Neuronal stem cell (in vitro differentiated cells): ENCODE measurements around the gene KBTBD13.
A peak's percentile ranks its signal among the peaks of the same experiment; 100 is the strongest.

Source experiments
- DNase-seq: peaks from one replicate; pipeline ENCODE4 v3.0.0-alpha.2; 2013; ENCODE audit warnings: low spot score
- H2AFZ ChIP-seq: one replicate; pipeline ENCODE4 v1.6.1; 2013; ENCODE audit warnings: mild to moderate bottlenecking, low read length, inconsistent platforms
- H2AK5ac ChIP-seq: 2 replicates; pipeline ENCODE4 v1.6.1; 2013; ENCODE audit warnings: low read depth, mild to moderate bottlenecking, inconsistent platforms, low read length, moderate library complexity, mixed read lengths
- H2BK120ac ChIP-seq: 2 replicates; pipeline ENCODE4 v1.6.1; 2013; ENCODE audit warnings: low read depth, mild to moderate bottlenecking, inconsistent platforms, low read length, moderate library complexity, mixed read lengths
- H2BK12ac ChIP-seq: one replicate; pipeline ENCODE4 v1.6.1; 2013; ENCODE audit warnings: low read length, inconsistent platforms
- H2BK15ac ChIP-seq: 2 replicates; pipeline ENCODE4 v1.6.1; 2013; ENCODE audit warnings: mild to moderate bottlenecking, low read length, inconsistent platforms, mixed read lengths
- H2BK5ac ChIP-seq: one replicate; pipeline ENCODE4 v1.6.1; 2013; ENCODE audit warnings: inconsistent platforms, mild to moderate bottlenecking, low read length, moderate library complexity
- H3K14ac ChIP-seq: one replicate; pipeline ENCODE4 v1.6.1; 2013; ENCODE audit warnings: low read length, inconsistent platforms
- H3K18ac ChIP-seq: 2 replicates; pipeline ENCODE4 v1.6.1; 2013; ENCODE audit warnings: low read length, inconsistent platforms
- H3K23ac ChIP-seq: 2 replicates; pipeline ENCODE4 v1.6.1; 2013; ENCODE audit warnings: low read depth, mild to moderate bottlenecking, mixed read lengths, low read length, inconsistent platforms; ENCODE audit not compliant: poor library complexity
- H3K27ac ChIP-seq: replicated peaks from 3 replicates; pipeline ENCODE4 v1.5.1; 2013; ENCODE audit warnings: low read length, inconsistent platforms
- H3K27me3 ChIP-seq, 3 experiments: 2 replicates each; pipeline ENCODE4 v1.6.1; 2013; ENCODE audit warnings: low read length in 3 of 3, mild to moderate bottlenecking in 2 of 3, inconsistent platforms in 1 of 3, low read depth in 1 of 3, mixed read lengths in 1 of 3, moderate library complexity in 1 of 3; ENCODE audit not compliant: control insufficient read depth in 3 of 3, insufficient read depth in 3 of 3
- H3K36me3 ChIP-seq, 2 donors: replicated peaks in 1 of 2; 2 replicates each; pipeline ENCODE4 v1.6.1; 2013; ENCODE audit warnings: low read length in 2 of 2; ENCODE audit not compliant: control insufficient read depth in 2 of 2, insufficient read depth in 2 of 2
- H3K4ac ChIP-seq: 2 replicates; pipeline ENCODE4 v1.6.1; 2013; ENCODE audit warnings: inconsistent platforms, mild to moderate bottlenecking, low read length, moderate library complexity
- H3K4me1 ChIP-seq, 2 donors: 1 replicate in 1 of 2; 2 replicates in 1 of 2; pipeline ENCODE4 v1.6.1; 2013; ENCODE audit warnings: low read length in 2 of 2, low read depth in 1 of 2; ENCODE audit not compliant: control insufficient read depth in 2 of 2, insufficient read depth in 1 of 2
- H3K4me2 ChIP-seq: one replicate; pipeline ENCODE4 v1.6.1; 2013; ENCODE audit warnings: mild to moderate bottlenecking, low read length, inconsistent platforms; ENCODE audit not compliant: insufficient read depth, poor library complexity, severe bottlenecking
- H3K4me3 ChIP-seq, 2 donors: 2 replicates each; pipeline ENCODE4 v1.5.1; 2013; ENCODE audit warnings: low read length in 2 of 2, mild to moderate bottlenecking in 2 of 2, inconsistent platforms in 1 of 2, moderate library complexity in 1 of 2
- H3K79me1 ChIP-seq: one replicate; pipeline ENCODE4 v1.6.1; 2013; ENCODE audit warnings: low read depth, mild to moderate bottlenecking, inconsistent platforms, low read length, moderate library complexity
- H3K9ac ChIP-seq: one replicate; pipeline ENCODE4 v1.6.1; 2013; ENCODE audit warnings: mild to moderate bottlenecking, low read depth, low read length, inconsistent platforms; ENCODE audit not compliant: poor library complexity
- H3K9me3 ChIP-seq, 2 donors: replicated peaks in 1 of 2; 2 replicates each; pipeline versions ENCODE3 to v1.6.1; 2013; ENCODE audit warnings: low read length in 2 of 2, mild to moderate bottlenecking in 2 of 2, inconsistent platforms in 1 of 2, low read depth in 1 of 2, mixed read lengths in 1 of 2, moderate library complexity in 1 of 2; ENCODE audit not compliant: control insufficient read depth in 2 of 2, insufficient read depth in 1 of 2
- H4K8ac ChIP-seq: one replicate; pipeline ENCODE4 v1.6.1; 2013; ENCODE audit warnings: low read depth, mild to moderate bottlenecking, inconsistent platforms, low read length, moderate library complexity
- H4K91ac ChIP-seq: one replicate; pipeline ENCODE4 v1.6.1; 2013; ENCODE audit warnings: low read length, low read depth, mild to moderate bottlenecking, inconsistent platforms; ENCODE audit not compliant: poor library complexity
- WGBS, 2 donors: extraction: QIAGEN DNeasy Blood & Tissue Kit; methylation state at CpG; one replicate each; pipeline ENCODE4 v1.1.7; 2013; ENCODE audit warnings: missing lambda C conversion rate in 2 of 2, mixed read lengths in 1 of 2; ENCODE audit not compliant: insufficient read length in 2 of 2, insufficient replicate concordance in 1 of 2; ENCODE audit errors: extremely low coverage in 2 of 2; 5-methylcytosine and 5-hydroxymethylcytosine counted together

KBTBD13 gene

GRCh38 chr15:65077981-65078352, 1.4 kb downstream of the KBTBD13 start:
- Histone ChIP-seq H2BK15ac (peak overlapping the region; percentile 84), H2AFZ (no peak overlapping the region), H4K91ac (no peak overlapping the region), H3K14ac (no peak overlapping the region), H3K79me1 (no peaks in the 10 kb centered on the region), H3K36me3 (no peaks in the 10 kb centered on the region), H3K4me3 (no peak overlapping the region), H3K9me3 (peaks cover 2 to 4% of the 10 kb centered on the region in 2 donors), H2BK120ac (peak overlapping the region; percentile 75), H2BK12ac (peak overlapping the region; percentile 92), H2AK5ac (peak overlapping the region; percentile 60), H3K27ac (no peak overlapping the region), H2BK5ac (no peak overlapping the region), H3K4me1 (peaks cover 13 to 21% of the 10 kb centered on the region in 2 donors), H3K9ac (no peak overlapping the region), H3K18ac (peak overlapping the region; percentile 82), H3K4ac (no peak overlapping the region), H4K8ac (peak overlapping the region; percentile 43), H3K23ac (peak overlapping the region; percentile 81), H3K4me2 (no peak overlapping the region), H3K27me3 (peaks cover 0 to 28% (median 0%) of the 10 kb centered on the region in 3 experiments)
- WGBS, 2 donors = no CpG with 5 or more reads among the region's 24 CpGs
- DNase-seq = no peak

- H3K23ac ChIP-seq = no peak overlapping the region
- H2BK12ac ChIP-seq = no peak overlapping the region
- H2BK120ac ChIP-seq = no peak overlapping the region
- H3K36me3 ChIP-seq = no peaks in the 10 kb centered on the region
- no peak overlapping the region for H2BK5ac ChIP-seq
- DNase-seq = no peak
- H2AFZ ChIP-seq = no peak overlapping the region
- H3K4me2 ChIP-seq = no peak overlapping the region
- no peak overlapping the region for H3K4me3 ChIP-seq
- H4K91ac ChIP-seq = no peak overlapping the region
- no peak overlapping the region for H3K9ac ChIP-seq
- WGBS, 2 donors = no CpG with 5 or more reads among the region's 5 CpGs
- H2AK5ac ChIP-seq = no peak overlapping the region
- H3K14ac ChIP-seq = no peak overlapping the region
- no peak overlapping the region for H4K8ac ChIP-seq
- H2BK15ac ChIP-seq = no peak overlapping the region
- H3K27me3 ChIP-seq = peaks cover 0 to 30% (median 1%) of the 10 kb centered on the region in 3 experiments
- peaks cover 0 to 2% of the 10 kb centered on the region in 2 donors for H3K9me3 ChIP-seq
- peaks cover 25 to 34% of the 10 kb centered on the region in 2 donors for H3K4me1 ChIP-seq
- H3K79me1 ChIP-seq = no peaks in the 10 kb centered on the region
- H3K18ac ChIP-seq = no peak overlapping the region
- no peak overlapping the region for H3K4ac ChIP-seq
- no peak overlapping the region for H3K27ac ChIP-seq
These were observed 3.0 kb downstream of the KBTBD13 start for GRCh38 chr15:65079580-65079979.

- Histone ChIP-seq H3K9me3 (peaks cover 0 to 2% of the 10 kb centered on the region in 2 donors), H2BK15ac (no peak overlapping the region), H4K91ac (no peak overlapping the region), H2BK5ac (no peak overlapping the region), H3K36me3 (no peaks in the 10 kb centered on the region), H3K4me1 (peaks cover 34 to 46% of the 10 kb centered on the region in 2 donors), H2BK12ac (no peak overlapping the region), H3K27me3 (peaks cover 0 to 37% (median 7%) of the 10 kb centered on the region in 3 experiments), H2AFZ (peak overlapping the region; percentile 19), H3K14ac (no peak overlapping the region), H3K18ac (no peak overlapping the region), H3K9ac (no peak overlapping the region), H3K79me1 (no peaks in the 10 kb centered on the region), H2AK5ac (no peak overlapping the region), H3K4me2 (no peak overlapping the region), H3K23ac (no peak overlapping the region), H3K27ac (no peak overlapping the region), H4K8ac (no peak overlapping the region), H3K4me3 (no peak overlapping the region), H3K4ac (no peak overlapping the region), H2BK120ac (no peak overlapping the region)
- DNase-seq = no peak
- no CpG with 5 or more reads among the region's 6 CpGs for WGBS, 2 donors
These were observed 4.7 kb downstream of the KBTBD13 start for GRCh38 chr15:65081270-65081669.

- Histone ChIP-seq H3K4me1 (peaks cover 34 to 48% of the 10 kb centered on the region in 2 donors), H4K91ac (no peak overlapping the region), H3K36me3 (no peaks in the 10 kb centered on the region), H3K4me3 (no peak overlapping the region), H3K27ac (no peak overlapping the region), H3K27me3 (peaks cover 0 to 37% (median 7%) of the 10 kb centered on the region in 3 experiments), H3K23ac (no peak overlapping the region), H3K18ac (no peak overlapping the region), H3K4ac (no peak overlapping the region), H2BK120ac (no peak overlapping the region), H2BK15ac (no peak overlapping the region), H2BK5ac (no peak overlapping the region), H3K9ac (no peak overlapping the region), H3K14ac (no peak overlapping the region), H2AK5ac (no peak overlapping the region), H2BK12ac (peak overlapping the region; percentile 18), H2AFZ (peak overlapping the region; percentile 57), H3K9me3 (peaks cover 0 to 2% of the 10 kb centered on the region in 2 donors), H3K4me2 (no peak overlapping the region), H4K8ac (no peak overlapping the region), H3K79me1 (no peaks in the 10 kb centered on the region)
- WGBS, 2 donors = no CpG with 5 or more reads among the region's 5 CpGs
- DNase-seq = no peak
These were observed 5.2 kb downstream of the KBTBD13 start for GRCh38 chr15:65081758-65082157.
